DOHH2 (cell line): ENCODE data around the gene ADNP2.

ENCODE experiments used
- H3F3A ChIP-seq: fragments of 200-600 bp; sonication (generic), shearing (Covaris generic); 2 replicates; pipeline ENCODE4 v1.6.0; 2016; ENCODE audit warnings: antibody characterized with exemption, mild to moderate bottlenecking; ENCODE audit not compliant: control insufficient read depth, insufficient read depth
- H3K27ac ChIP-seq: fragments of 200-600 bp; sonication (generic); 2 replicates; pipeline ENCODE4 v1.5.1; 2014; ENCODE audit warnings: low read depth, mild to moderate bottlenecking, low read length, moderate library complexity
- H3K27me3 ChIP-seq: fragments of 200-600 bp; sonication (generic); 2 replicates; pipeline ENCODE4 v1.6.1; 2014; ENCODE audit warnings: mild to moderate bottlenecking, low read length, mixed read lengths; ENCODE audit not compliant: control insufficient read depth
- H3K36me3 ChIP-seq: fragments of 200-600 bp; sonication (generic); 2 replicates; pipeline ENCODE4 v1.6.1; 2014; ENCODE audit warnings: mild to moderate bottlenecking, low read length, moderate library complexity, mixed read lengths; ENCODE audit not compliant: control insufficient read depth
- H3K4me1 ChIP-seq: fragments of 200-600 bp; sonication (generic); 2 replicates; pipeline ENCODE4 v1.6.1; 2014; ENCODE audit warnings: mild to moderate bottlenecking, low read length, mixed read lengths; ENCODE audit not compliant: control insufficient read depth
- H3K4me2 ChIP-seq: fragments of 200-600 bp; sonication (generic); 2 replicates; pipeline ENCODE4 v1.6.0; 2014; ENCODE audit warnings: mild to moderate bottlenecking, low read length, moderate library complexity
- H3K4me3 ChIP-seq: fragments of 200-600 bp; sonication (generic); 2 replicates; pipeline ENCODE4 v1.5.1; 2014; ENCODE audit warnings: mild to moderate bottlenecking, low read length, mixed read lengths
- H3K79me2 ChIP-seq: fragments of 200-600 bp; sonication (generic); 2 replicates; pipeline ENCODE4 v1.6.1; 2014; ENCODE audit warnings: mild to moderate bottlenecking, low read length, mixed read lengths; ENCODE audit not compliant: control insufficient read depth
- H3K9me2 ChIP-seq: fragments of 200-600 bp; sonication (generic); replicated peaks from 2 replicates; pipeline ENCODE4 v1.6.1; 2014; ENCODE audit warnings: mild to moderate bottlenecking, low read length, mixed read lengths; ENCODE audit not compliant: control insufficient read depth
- H3K9me3 ChIP-seq: fragments of 200-600 bp; sonication (generic); 2 replicates; pipeline ENCODE4 v1.6.1; 2014; ENCODE audit warnings: antibody characterized with exemption, low read length, mixed read lengths; ENCODE audit not compliant: control insufficient read depth, insufficient read depth
- H4K20me1 ChIP-seq: fragments of 200-600 bp; sonication (generic); 2 replicates; pipeline ENCODE4 v1.6.0; 2014; ENCODE audit warnings: low read depth, mild to moderate bottlenecking, antibody characterized with exemption, low read length, moderate library complexity; ENCODE audit not compliant: control insufficient read depth, insufficient read depth
- CTCF ChIP-seq: fragments of 200-600 bp; sonication (generic); IDR thresholded peaks from one replicate; pipeline ENCODE4 v1.5.1; 2014; ENCODE audit warnings: antibody characterized with exemption, mild to moderate bottlenecking, low read depth, low read length; ENCODE audit not compliant: poor library complexity, severe bottlenecking
- EZH2phosphoT487 ChIP-seq: fragments of 200-600 bp; sonication (generic); IDR thresholded peaks from 2 replicates; pipeline ENCODE4 v1.6.1; 2017; ENCODE audit warnings: borderline replicate concordance, mild to moderate bottlenecking, antibody characterized with exemption, low read length, moderate library complexity, mixed read lengths

The ADNP2 gene

GRCh38 chr18:80148326-80149199 is 39.5 kb downstream of the ADNP2 start:
- H3K9me3 ChIP-seq = no peaks in the 10 kb centered on the region
- no peak for TF ChIP-seq CTCF
- no peaks in the 10 kb centered on the region for H3K36me3 ChIP-seq
- no peak overlapping the region for H3K27ac ChIP-seq
- H3K4me2 ChIP-seq = peak overlapping the region; percentile 62
- H3K79me2 ChIP-seq = no peaks in the 10 kb centered on the region
- peak overlapping the region; percentile 73 for H3K4me3 ChIP-seq
- no peaks in the 10 kb centered on the region for H3K9me2 ChIP-seq
- H4K20me1 ChIP-seq = no peaks in the 10 kb centered on the region
- no peaks in the 10 kb centered on the region for H3F3A ChIP-seq
- no peaks in the 10 kb centered on the region for H3K27me3 ChIP-seq
- peaks cover 27% of the 10 kb centered on the region for H3K4me1 ChIP-seq

GRCh38 chr18:80149667-80150066 is 40.6 kb downstream of the ADNP2 start:
- Histone ChIP-seq H3F3A (no peaks in the 10 kb centered on the region), H3K4me2 (no peak overlapping the region), H3K36me3 (no peaks in the 10 kb centered on the region), H3K9me3 (no peaks in the 10 kb centered on the region), H3K9me2 (no peaks in the 10 kb centered on the region), H3K27me3 (no peaks in the 10 kb centered on the region), H3K4me1 (peaks cover 27% of the 10 kb centered on the region), H3K27ac (no peak overlapping the region), H3K4me3 (no peak overlapping the region), H3K79me2 (no peaks in the 10 kb centered on the region), H4K20me1 (no peaks in the 10 kb centered on the region)
- no peak for TF ChIP-seq CTCF
- TF ChIP-seq EZH2phosphoT487 = no peak

- H3K36me3 ChIP-seq = no peaks in the 10 kb centered on the region
- no peaks in the 10 kb centered on the region for H3K9me2 ChIP-seq
- no peak overlapping the region for H3K4me2 ChIP-seq
- TF ChIP-seq CTCF (peak; percentile 55), EZH2phosphoT487 (no peak)
- H3K4me1 ChIP-seq = peaks cover 14% of the 10 kb centered on the region
- no peaks in the 10 kb centered on the region for H3K9me3 ChIP-seq
- H3K27ac ChIP-seq = no peak overlapping the region
- no peaks in the 10 kb centered on the region for H3K79me2 ChIP-seq
- no peaks in the 10 kb centered on the region for H4K20me1 ChIP-seq
- no peaks in the 10 kb centered on the region for H3F3A ChIP-seq
- H3K27me3 ChIP-seq = no peaks in the 10 kb centered on the region
- no peak overlapping the region for H3K4me3 ChIP-seq
Measured at GRCh38 chr18:80154293-80154692, 45.2 kb downstream of the ADNP2 start.
